HG03354 (cell line): ENCODE data around the gene NTRK2.

Experiments used
- ATAC-seq: cut with Tn5 transposase; IDR thresholded peaks from one replicate; pipeline ENCODE4 v1.9.1; 2021; ENCODE audit warnings: mild to moderate bottlenecking; ENCODE audit not compliant: unreplicated experiment, poor library complexity, severe bottlenecking

NTRK2 gene

GRCh38 chr9:84838879-84839278, 169.3 kb downstream of the NTRK2 start:
- ATAC-seq = no peak

GRCh38 chr9:84839541-84839940, 170.0 kb downstream of the NTRK2 start:
- ATAC-seq = no peak

- ATAC-seq = no peak
Observed at GRCh38 chr9:84841931-84842330, 172.4 kb downstream of the NTRK2 start.

- ATAC-seq = no peak
Observed at GRCh38 chr9:84843175-84843824, 173.8 kb downstream of the NTRK2 start.

- no peak for ATAC-seq
Observed at GRCh38 chr9:84845956-84846900, 176.7 kb downstream of the NTRK2 start.

GRCh38 chr9:84846906-84847305, 177.4 kb downstream of the NTRK2 start:
- no peak for ATAC-seq

GRCh38 chr9:84849049-84849448, 179.5 kb downstream of the NTRK2 start:
- ATAC-seq = no peak

GRCh38 chr9:84850830-84851392, 181.4 kb downstream of the NTRK2 start:
- ATAC-seq = no peak

- ATAC-seq = no peak
Observed at GRCh38 chr9:84851935-84852585, 182.5 kb downstream of the NTRK2 start.

GRCh38 chr9:84852617-84853301, 183.2 kb downstream of the NTRK2 start:
- ATAC-seq = no peak

- no peak for ATAC-seq
Observed at GRCh38 chr9:84856181-84856632, 186.7 kb downstream of the NTRK2 start.

- ATAC-seq = no peak
Observed at GRCh38 chr9:84857211-84857610, 187.7 kb downstream of the NTRK2 start.

GRCh38 chr9:84858364-84858763, 188.8 kb downstream of the NTRK2 start:
- ATAC-seq = no peak

GRCh38 chr9:84860249-84861115, 191.0 kb downstream of the NTRK2 start:
- no peak for ATAC-seq

GRCh38 chr9:84861455-84861854, 191.9 kb downstream of the NTRK2 start:
- no peak for ATAC-seq

- no peak for ATAC-seq
Observed at GRCh38 chr9:84862308-84862707, 192.8 kb downstream of the NTRK2 start.

- no peak for ATAC-seq
Observed at GRCh38 chr9:84862810-84863287, 193.3 kb downstream of the NTRK2 start.

- ATAC-seq = no peak
Observed at GRCh38 chr9:84863372-84863771, 193.8 kb downstream of the NTRK2 start.
